ENCODE data around the gene RBM17.
A peak's percentile ranks its signal among the peaks of the same experiment; 100 is the strongest.

The RBM17 gene

GRCh38 chr10:6065406-6065805 is 23.4 kb upstream of the RBM17 start:
- H4K20me1 ChIP-seq (ENCODE audit: insufficient read depth, low read length) = no peaks in the 10 kb centered on the region
- H3K79me2 ChIP-seq (ENCODE audit: insufficient read depth, low read length) = peaks cover 13% of the 10 kb centered on the region

GRCh38 chr10:6065835-6066234 is 23.0 kb upstream of the RBM17 start:
- Histone ChIP-seq H3K4me3 (ENCODE audit: low read depth, low read length, poor library complexity, severe bottlenecking) (no peak overlapping the region), H3K4me1 (ENCODE audit: insufficient read depth, low read length, severe bottlenecking) (peaks cover 78% of the 10 kb centered on the region), H3K79me2 (ENCODE audit: insufficient read depth, low read length) (peaks cover 10% of the 10 kb centered on the region), H3F3A (ENCODE audit: insufficient read depth, low read length) (0 out of 2 replicates have a peak, but pooled peaks cover 4% of the 10 kb centered on the region), H3K4me2 (ENCODE audit: low read length) (no peak overlapping the region), H3K9me2 (ENCODE audit: low read depth, low read length) (no peaks in the 10 kb centered on the region), H3K27me3 (ENCODE audit: insufficient read depth, low read length) (no peaks in the 10 kb centered on the region), H2AFZ (ENCODE audit: low read length) (no peak overlapping the region), H3K9ac (ENCODE audit: low read length) (no peak overlapping the region; the same call in 1 of the 2 replicates), H4K20me1 (ENCODE audit: insufficient read depth, low read length) (no peaks in the 10 kb centered on the region), H3K27ac (ENCODE audit: low read depth, low read length, poor library complexity, severe bottlenecking) (peak overlapping the region; percentile 100), H3K36me3 (ENCODE audit: insufficient read depth, low read length) (no peaks in the 10 kb centered on the region), H3K9me3 (ENCODE audit: low read length) (no peaks in the 10 kb centered on the region)
- TF ChIP-seq EZH2 (IDR thresholded peaks at IDR 0.05; ENCODE audit: borderline replicate concordance, low read length) (no peak), CTCF (IDR thresholded peaks at IDR 0.05; ENCODE audit: low read length) (no peak)

More at GRCh38 chr10:6065406-6065805, 23.4 kb upstream of the RBM17 start:
- no peak for TF ChIP-seq EZH2 (IDR thresholded peaks at IDR 0.05; ENCODE audit: borderline replicate concordance, low read length)
- no peak for TF ChIP-seq CTCF (IDR thresholded peaks at IDR 0.05; ENCODE audit: low read length)
- Histone ChIP-seq H3K36me3 (ENCODE audit: insufficient read depth, low read length) (no peaks in the 10 kb centered on the region), H3K27ac (ENCODE audit: low read depth, low read length, poor library complexity, severe bottlenecking) (peak overlapping the region; percentile 100), H3K9me2 (ENCODE audit: low read depth, low read length) (no peaks in the 10 kb centered on the region), H3K4me3 (ENCODE audit: low read depth, low read length, poor library complexity, severe bottlenecking) (no peak overlapping the region), H3K4me1 (ENCODE audit: insufficient read depth, low read length, severe bottlenecking) (peaks cover 77% of the 10 kb centered on the region), H3K4me2 (ENCODE audit: low read length) (no peak overlapping the region), H3K9me3 (ENCODE audit: low read length) (no peaks in the 10 kb centered on the region), H2AFZ (ENCODE audit: low read length) (no peak overlapping the region), H3K27me3 (ENCODE audit: insufficient read depth, low read length) (no peaks in the 10 kb centered on the region), H3K9ac (ENCODE audit: low read length) (no peak overlapping the region; the same call in 1 of the 2 replicates), H3F3A (ENCODE audit: insufficient read depth, low read length) (0 out of 2 replicates have a peak, but pooled peaks cover 4% of the 10 kb centered on the region)

DNA sequence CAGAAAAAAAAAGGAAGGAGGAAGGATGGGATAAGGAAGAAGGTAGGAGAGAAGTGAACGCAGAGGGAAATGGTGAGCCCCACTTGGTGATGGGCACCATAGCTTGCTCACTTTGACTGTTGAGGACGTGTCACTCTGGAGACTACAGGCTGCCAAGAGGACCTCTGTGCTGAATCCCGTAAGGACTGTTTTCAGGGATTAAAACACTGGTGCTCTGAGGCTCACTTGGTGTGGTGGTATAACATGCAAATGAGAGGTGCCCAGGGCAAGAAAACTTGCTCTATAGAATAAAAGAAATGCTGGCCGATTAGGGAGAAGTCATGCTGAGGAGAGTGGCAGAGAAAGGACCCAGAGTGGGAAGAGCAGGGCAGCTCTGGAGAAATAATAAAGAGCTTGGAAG is 21.4 kb upstream of the RBM17 start:
- H3K9ac ChIP-seq (ENCODE audit: low read length) = peak overlapping the region; percentile 62; the same call in 1 of the 2 replicates
- H3K27ac ChIP-seq (ENCODE audit: low read depth, low read length, poor library complexity, severe bottlenecking) = peak overlapping the region; percentile 100
- H2AFZ ChIP-seq (ENCODE audit: low read length) = no peak overlapping the region
- peak overlapping the region; percentile 76; the same call in 1 of the 2 replicates for H3K4me2 ChIP-seq (ENCODE audit: low read length)
- TF ChIP-seq CTCF (IDR thresholded peaks at IDR 0.05; ENCODE audit: low read length) (no peak), EZH2 (IDR thresholded peaks at IDR 0.05; ENCODE audit: borderline replicate concordance, low read length) (no peak)
- 0 out of 2 replicates have a peak, but pooled peaks cover 4% of the 10 kb centered on the region for H3F3A ChIP-seq (ENCODE audit: insufficient read depth, low read length)
- no peaks in the 10 kb centered on the region for H3K27me3 ChIP-seq (ENCODE audit: insufficient read depth, low read length)
- no peaks in the 10 kb centered on the region for H4K20me1 ChIP-seq (ENCODE audit: insufficient read depth, low read length)
- H3K4me3 ChIP-seq (ENCODE audit: low read depth, low read length, poor library complexity, severe bottlenecking) = no peak overlapping the region
- no peaks in the 10 kb centered on the region for H3K9me3 ChIP-seq (ENCODE audit: low read length)
- H3K79me2 ChIP-seq (ENCODE audit: insufficient read depth, low read length) = no peaks in the 10 kb centered on the region
- no peaks in the 10 kb centered on the region for H3K36me3 ChIP-seq (ENCODE audit: insufficient read depth, low read length)
- H3K9me2 ChIP-seq (ENCODE audit: low read depth, low read length) = no peaks in the 10 kb centered on the region
- H3K4me1 ChIP-seq (ENCODE audit: insufficient read depth, low read length, severe bottlenecking) = peaks cover 83% of the 10 kb centered on the region

All from OCI-LY1 (cell line).